A549 (cell line): ENCODE data around the gene SNTG2. TPM values are rescaled to one million over a fixed set of nuclear protein-coding genes. Genes with fewer than 3 reads are reported as not detected.

Experiments
- ATAC-seq, 2 experiments: fragments of 200-7000 bp in 1 of 2; fragments of >200 bp in 1 of 2; cut with Nextera tagmentation in 1 of 2; cut with Tn5 transposase in 1 of 2; 3 replicates each; pipeline versions ENCODE4 v1.8.0 to v1.9.1; 2018 to 2020; ENCODE audit warnings: mild to moderate bottlenecking in 1 of 2, moderate library complexity in 1 of 2
- CTCF ChIA-PET: fragments of 300-600 bp; sonication (Branson Sonifier 250); formaldehyde crosslinking; extraction: SDS; loops from one replicate; lab custom pipeline; 2021; ENCODE audit warnings: antibody characterized with exemption, inconsistent platforms; lab: Yijun Ruan, JAX
- POLR2A ChIA-PET: fragments of 350-600 bp; formaldehyde crosslinking; extraction: SDS; loops from one replicate; lab custom pipeline; 2021; ENCODE audit warnings: antibody characterized with exemption, inconsistent platforms; lab: Yijun Ruan, JAX
- DNase-seq, 2 experiments: peaks; one replicate each; pipeline versions ENCODE4 v3.0.0 to v3.0.0-alpha.2; 2011 to 2016; ENCODE audit warnings: low read depth in 1 of 2, low spot score in 1 of 2
- FAIRE-seq: peaks from 2 replicates; lab custom pipeline; 2011; peaks lifted over from hg19 to GRCh38; lab: Jason Lieb, UNC
- H3K27ac ChIP-seq, 2 experiments: fragments of >200 bp; sonication (Bioruptor Twin); formaldehyde crosslinking; 3 replicates each; pipeline ENCODE4 v1.5.1; 2016 to 2017
- H3K4me1 ChIP-seq: fragments of >200 bp; sonication (Bioruptor Twin); formaldehyde crosslinking; 3 replicates; pipeline ENCODE4 v1.6.1; 2016
- H3K4me2 ChIP-seq: fragments of >200 bp; sonication (Bioruptor Twin); formaldehyde crosslinking; 3 replicates; pipeline ENCODE4 v1.6.1; 2016
- H3K4me3 ChIP-seq: fragments of >200 bp; sonication (Bioruptor Twin); formaldehyde crosslinking; 3 replicates; pipeline ENCODE4 v1.5.1; 2016
- H3K9me3 ChIP-seq: fragments of >200 bp; sonication (Bioruptor Twin); formaldehyde crosslinking; 3 replicates; pipeline ENCODE4 v1.6.1; 2016
- CEBPB ChIP-seq, 2 experiments: fragments of >200 bp in 1 of 2; sonication (Bioruptor Twin) in 1 of 2; formaldehyde crosslinking in 1 of 2; IDR thresholded peaks; 2 replicates each; pipeline ENCODE4 v1.6.1; 2012 to 2016
- CTCF ChIP-seq: fragments of >200 bp; sonication (Bioruptor Twin); formaldehyde crosslinking; IDR thresholded peaks from 3 replicates; pipeline ENCODE4 v1.5.1; 2016
- ELK1 ChIP-seq: fragments of 150-350 bp; IDR thresholded peaks from 2 replicates; pipeline ENCODE4 v1.6.1; 2014; ENCODE audit warnings: low read depth, mild to moderate bottlenecking, low read length
- ESRRA ChIP-seq: fragments of 150-350 bp; IDR thresholded peaks from 2 replicates; pipeline ENCODE4 v1.6.1; 2014; ENCODE audit warnings: mild to moderate bottlenecking, low read length, borderline replicate concordance
- FOSB ChIP-seq: fragments of 250-450 bp; sonication (Bioruptor Pico); IDR thresholded peaks from 2 replicates; pipeline ENCODE4 v1.5.0; 2020; ENCODE audit warnings: mild to moderate bottlenecking, moderate library complexity
- FOXS1 ChIP-seq: fragments of 250-450 bp; sonication (Bioruptor Pico); IDR thresholded peaks from 2 replicates; pipeline ENCODE4 v1.5.0; 2020; ENCODE audit warnings: mild to moderate bottlenecking, moderate library complexity
- GATA3 ChIP-seq: IDR thresholded peaks from 2 replicates; pipeline ENCODE4 v1.6.1; 2012; ENCODE audit warnings: borderline replicate concordance
- HDAC2 ChIP-seq: fragments of 200-600 bp; sonication (generic); IDR thresholded peaks from 2 replicates; pipeline ENCODE4 v1.6.1; 2016
- HES2 ChIP-seq: fragments of >200 bp; sonication (Bioruptor Twin); formaldehyde crosslinking; IDR thresholded peaks from 2 replicates; pipeline ENCODE4 v1.6.1; 2016
- HMGXB4 ChIP-seq: fragments of 250-450 bp; sonication (Bioruptor Pico); IDR thresholded peaks from 2 replicates; pipeline ENCODE4 v1.5.0; 2021; ENCODE audit warnings: mild to moderate bottlenecking, moderate library complexity, borderline replicate concordance
- HOXA7 ChIP-seq: fragments of 250-450 bp; sonication (Bioruptor Pico); IDR thresholded peaks from 2 replicates; pipeline ENCODE4 v1.5.0; 2020; ENCODE audit warnings: mild to moderate bottlenecking, moderate library complexity
- MYC ChIP-seq: IDR thresholded peaks from 2 replicates; pipeline ENCODE4 v1.6.1; 2012; ENCODE audit warnings: mild to moderate bottlenecking, inconsistent platforms, low read length, improper control_type of control experiment, borderline replicate concordance
- NFE2L2 ChIP-seq: fragments of 150-350 bp; conservative IDR thresholded peaks from 2 replicates; pipeline ENCODE4 v1.6.1; 2014; ENCODE audit warnings: low read length
- NR3C1 ChIP-seq: fragments of >200 bp; sonication (Bioruptor Twin); formaldehyde crosslinking; IDR thresholded peaks from 3 replicates; pipeline ENCODE4 v1.6.1; 2017
- POLR2AphosphoS2 ChIP-seq: conservative IDR thresholded peaks from 2 replicates; pipeline ENCODE4 v1.6.1; 2012; ENCODE audit warnings: low read length, improper control_type of control experiment, inconsistent platforms
- REST ChIP-seq: fragments of 200-600 bp; sonication (generic); IDR thresholded peaks from 2 replicates; pipeline ENCODE4 v1.6.1; 2016; ENCODE audit warnings: antibody characterized with exemption, mild to moderate bottlenecking, moderate library complexity
- RFX5 ChIP-seq: fragments of 450-650 bp; IDR thresholded peaks from 2 replicates; pipeline ENCODE4 v1.7.1; 2014; ENCODE audit warnings: antibody characterized with exemption, mild to moderate bottlenecking, moderate library complexity
- SMC3 ChIP-seq: fragments of >200 bp; sonication (Bioruptor Twin); formaldehyde crosslinking; IDR thresholded peaks from 3 replicates; pipeline ENCODE4 v1.6.1; 2018; ENCODE audit warnings: inconsistent platforms
- SREBF2 ChIP-seq: fragments of 450-650 bp; IDR thresholded peaks from 2 replicates; pipeline ENCODE4 v1.6.1; 2014; ENCODE audit warnings: mild to moderate bottlenecking, moderate library complexity
- WGBS: methylation state at CpG from one replicate; pipeline ENCODE4 v1.1.6; 2017; ENCODE audit errors: missing lambda C conversion rate; 5-methylcytosine and 5-hydroxymethylcytosine counted together
- polyA plus RNA-seq, 4 experiments: library from polyadenylated mRNA; depleted of rRNA in 3 of 4; stranded (reverse); fragments of >200 nt; fragmentation: RNase III in 1 of 4; extraction: RNeasy Plus Mini Kit Qiagen cat#74134 plus additional on column Dnase treatment in 1 of 4; gene quantifications; 2 replicates in 3 of 4; 3 replicates in 1 of 4; pipeline ENCODE4 v1.2.3, GENCODE V29; 2011 to 2017
- TF ChIP-seq, protein P1 (sequence below): fragments of 250-450 bp; sonication (Bioruptor Pico); IDR thresholded peaks from 2 replicates; pipeline ENCODE4 v1.5.0; 2020; ENCODE audit warnings: low read depth, mild to moderate bottlenecking, moderate library complexity

SNTG2 gene
- polyA plus RNA-seq, 2 of the 4 experiments (the other 2 are of a cell fraction), result not detected

GRCh38 chr2:981258-981657 lies 30.6 kb downstream of the SNTG2 start:
- no peak overlapping the region for H3K4me2 ChIP-seq
- no peak overlapping the region for H3K27ac ChIP-seq
- TF ChIP-seq HES2, result no peak
- no peak for TF ChIP-seq SREBF2
- TF ChIP-seq CEBPB (IDR thresholded peaks at IDR 0.05), result no peak
- TF ChIP-seq, all 56 proteins: peak for 0
- ATAC-seq (no peak), FAIRE-seq (no peak), DNase-seq (no peak)
- H3K4me3 ChIP-seq, result no peak overlapping the region
- WGBS, result 2% methylated on average over 3 of the region's 3 CpGs
- ChIA-PET POLR2A (no interaction called here), CTCF (no interaction called here)
- H3K9me3 ChIP-seq, result 0 out of 3 replicates have a peak, but pooled peaks cover 2% of the 10 kb centered on the region
- H3K4me1 ChIP-seq, result no peaks in the 10 kb centered on the region

- H3K4me2 ChIP-seq, result no peak overlapping the region
- H3K27ac ChIP-seq, result no peak overlapping the region
- 0 out of 3 replicates have a peak, but pooled peaks cover 2% of the 10 kb centered on the region for H3K9me3 ChIP-seq
- H3K4me3 ChIP-seq, result no peak overlapping the region
- DNase-seq (no peak), FAIRE-seq (no peak), ATAC-seq (no peak)
- WGBS, result 3% methylated on average over 4 of the region's 4 CpGs
- CTCF ChIA-PET, result no interaction called here
- POLR2A ChIA-PET, result no interaction called here
- no peaks in the 10 kb centered on the region for H3K4me1 ChIP-seq
- TF ChIP-seq POLR2AphosphoS2 (no peak), FOXS1 (CRISPR knock-in tag) (no peak)
Observed at GRCh38 chr2:981759-982158, 31.1 kb downstream of the SNTG2 start.

DNA sequence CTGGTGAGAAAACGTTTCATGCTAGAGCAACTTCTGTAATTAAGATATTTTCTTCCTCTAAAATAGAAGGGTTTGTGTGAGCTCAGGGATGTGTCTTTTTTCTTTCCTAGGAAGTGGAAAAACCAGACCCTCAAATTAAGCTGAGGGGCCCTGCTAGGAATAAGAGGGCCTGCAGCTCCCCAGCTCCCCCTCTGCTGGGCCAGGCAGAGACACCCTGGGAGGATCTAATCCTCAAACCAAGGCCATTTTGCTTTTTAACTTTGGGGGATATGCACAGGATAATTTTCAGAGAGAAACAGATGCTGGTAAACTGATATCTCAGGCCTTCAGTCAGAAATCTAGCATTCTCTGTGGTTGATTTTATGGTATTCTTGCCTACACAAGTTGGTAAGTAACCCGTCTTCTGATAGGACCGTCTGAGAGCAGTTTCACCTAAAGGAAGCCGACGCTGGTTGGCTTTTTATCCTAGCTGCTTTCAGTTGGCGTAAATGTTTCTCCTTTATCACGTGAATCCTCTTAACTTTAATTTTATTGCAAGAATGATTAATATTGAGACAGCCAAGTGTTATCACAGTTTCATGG lies 34.8 kb downstream of the SNTG2 start:
- Histone ChIP-seq H3K9me3 (0 out of 3 replicates have a peak, but pooled peaks cover 2% of the 10 kb centered on the region), H3K4me3 (no peak overlapping the region)
- no peak for DNase-seq
- TF ChIP-seq HOXA7 (CRISPR knock-in tag), result no peak
- TF ChIP-seq ESRRA, result no peak
- TF ChIP-seq, all 56 proteins: peak for 0
- WGBS, result 8% methylated on average over 7 of the region's 7 CpGs
- ChIA-PET CTCF (no interaction called here), POLR2A (no interaction called here)
- Histone ChIP-seq H3K4me2 (no peak overlapping the region), H3K4me1 (no peaks in the 10 kb centered on the region), H3K27ac (no peak overlapping the region)
- no peak for FAIRE-seq
- ATAC-seq, result no peak

DNA sequence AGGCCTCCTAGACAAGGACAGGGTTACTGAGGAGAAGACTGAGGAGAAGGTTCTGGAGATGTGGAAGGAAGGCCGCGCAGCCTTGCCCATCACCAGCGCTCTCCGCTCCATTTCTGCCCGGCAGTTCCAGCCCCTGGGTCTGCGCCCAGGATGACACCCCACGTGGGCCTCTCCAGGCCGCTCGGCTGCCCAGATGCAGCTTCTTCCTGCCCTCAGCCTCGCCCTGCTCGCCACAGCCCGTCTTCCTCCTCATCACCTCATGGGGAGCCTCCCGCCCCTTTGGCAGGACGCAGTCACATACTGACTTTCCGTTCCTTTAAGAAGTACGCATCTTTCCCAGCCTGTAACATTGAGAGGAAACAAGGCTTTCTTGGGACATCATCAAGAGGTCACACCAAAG lies 37.1 kb downstream of the SNTG2 start:
- ATAC-seq (no peak), DNase-seq (no peak), FAIRE-seq (no peak)
- ChIA-PET POLR2A (no interaction called here), CTCF (no interaction called here)
- Histone ChIP-seq H3K9me3 (no peaks in the 10 kb centered on the region), H3K4me2 (no peak overlapping the region), H3K27ac (no peak overlapping the region), H3K4me1 (no peaks in the 10 kb centered on the region), H3K4me3 (no peak overlapping the region)
- 51% methylated on average over 16 of the region's 16 CpGs for WGBS
- no peak for TF ChIP-seq NFE2L2
- TF ChIP-seq FOSB, result no peak
- TF ChIP-seq CEBPB (IDR thresholded peaks at IDR 0.05), result no peak
- TF ChIP-seq NR3C1, result no peak
- TF ChIP-seq MYC, result no peak
- TF ChIP-seq, protein P1, sequence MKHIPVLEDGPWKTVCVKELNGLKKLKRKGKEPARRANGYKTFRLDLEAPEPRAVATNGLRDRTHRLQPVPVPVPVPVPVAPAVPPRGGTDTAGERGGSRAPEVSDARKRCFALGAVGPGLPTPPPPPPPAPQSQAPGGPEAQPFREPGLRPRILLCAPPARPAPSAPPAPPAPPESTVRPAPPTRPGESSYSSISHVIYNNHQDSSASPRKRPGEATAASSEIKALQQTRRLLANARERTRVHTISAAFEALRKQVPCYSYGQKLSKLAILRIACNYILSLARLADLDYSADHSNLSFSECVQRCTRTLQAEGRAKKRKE (CRISPR knock-in tag), result no peak
- no peak for TF ChIP-seq SMC3
- TF ChIP-seq RFX5, result no peak
- no peak for TF ChIP-seq REST
- no peak for TF ChIP-seq ESRRA
- no peak for TF ChIP-seq HDAC2
- no peak for TF ChIP-seq HMGXB4 (CRISPR knock-in tag)
- TF ChIP-seq ELK1, result no peak
- no peak for TF ChIP-seq GATA3
- TF ChIP-seq CTCF, result no peak
